Endothelial cell of hepatic sinusoid (primary cell): ENCODE results near the gene MBD5.

Source experiments
- in situ Hi-C: cut with HindIII; loops from 2 replicates; pipeline ENCODE4 v1.10.0; 2017; ENCODE audit warnings: low sequenced_read_pairs

The MBD5 gene

DNA sequence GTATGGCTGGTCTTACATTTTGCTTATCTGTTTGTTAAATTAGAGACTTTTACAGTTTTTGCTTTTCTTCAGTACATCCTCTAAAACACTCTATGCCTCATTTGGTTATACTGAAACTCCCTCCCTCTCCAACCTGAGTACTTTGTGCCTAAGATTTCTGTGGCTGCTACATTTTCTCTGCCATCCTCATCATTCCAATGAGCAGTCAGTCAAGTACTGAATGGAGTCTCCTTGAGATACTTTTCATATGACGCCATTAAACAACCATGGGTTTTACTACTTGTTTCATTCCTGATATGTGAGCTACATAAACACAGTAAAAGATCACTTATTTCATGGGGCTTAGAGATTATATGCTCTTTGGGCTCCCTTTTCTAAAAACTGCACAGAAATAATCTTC is 427.0 kb downstream of the MBD5 start:
- in situ Hi-C loops = no loop called here

DNA sequence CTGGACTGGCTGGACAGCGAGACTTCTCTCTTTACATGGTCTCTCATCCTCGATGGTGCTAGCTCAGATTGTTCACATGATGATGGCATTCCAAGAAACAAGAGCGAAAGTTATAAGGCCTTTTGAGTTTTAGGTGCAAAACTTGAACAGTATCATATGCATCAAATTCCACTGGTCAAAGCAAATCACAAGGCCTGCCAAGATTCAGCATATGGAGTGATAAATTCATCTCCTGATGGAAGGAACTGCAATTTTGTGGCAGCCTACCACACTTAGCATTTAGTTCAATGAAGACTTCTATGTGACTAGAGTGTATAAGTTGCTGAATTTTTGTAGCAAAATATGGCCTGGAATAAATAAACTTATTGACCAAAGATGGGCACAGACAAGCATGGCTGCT is 429.6 kb downstream of the MBD5 start:
- in situ Hi-C loops = no loop called here

GRCh38 chr2:148451046-148451445 is 430.2 kb downstream of the MBD5 start:
- in situ Hi-C loops = no loop called here

DNA sequence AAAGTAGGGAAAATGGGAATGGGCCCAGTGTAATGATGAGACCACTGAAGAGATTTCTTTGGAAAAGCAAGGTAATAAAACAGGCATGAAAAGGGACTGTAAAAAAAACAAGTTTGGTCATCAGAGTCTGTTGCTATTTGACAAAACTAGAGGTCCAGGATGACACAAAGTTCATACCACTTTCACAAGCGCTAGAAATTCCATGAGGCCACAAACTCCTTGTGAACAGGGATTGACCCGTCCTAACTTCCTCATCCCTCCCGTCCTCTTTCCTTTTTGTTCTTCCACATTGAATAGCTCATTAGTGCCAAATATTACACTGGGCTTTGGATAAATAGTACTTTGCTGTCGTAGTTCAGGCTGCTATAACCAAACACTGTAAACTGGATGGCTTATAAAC is 434.9 kb downstream of the MBD5 start:
- in situ Hi-C loops = no loop called here

GRCh38 chr2:148458171-148458570 is 437.3 kb downstream of the MBD5 start:
- in situ Hi-C loops = no loop called here

DNA sequence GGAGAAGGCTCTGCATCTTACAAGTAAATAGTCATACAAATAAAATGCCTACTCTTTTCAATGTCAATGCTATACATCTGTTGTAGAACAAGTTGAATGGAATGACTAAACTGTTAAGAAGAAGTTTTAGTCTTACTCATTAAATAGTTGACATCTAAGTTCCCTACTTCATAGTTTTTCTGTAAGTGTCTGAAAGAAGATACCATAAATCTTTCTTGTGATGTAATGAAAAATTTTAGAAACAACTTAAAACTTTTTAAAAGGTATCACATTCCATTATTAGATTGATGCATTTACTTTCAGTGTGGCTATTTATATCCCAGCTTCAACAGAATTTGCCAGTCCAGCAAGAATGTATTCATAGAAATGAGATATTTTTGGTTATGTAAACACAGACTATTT is 438.5 kb downstream of the MBD5 start:
- in situ Hi-C loops = no loop called here

DNA sequence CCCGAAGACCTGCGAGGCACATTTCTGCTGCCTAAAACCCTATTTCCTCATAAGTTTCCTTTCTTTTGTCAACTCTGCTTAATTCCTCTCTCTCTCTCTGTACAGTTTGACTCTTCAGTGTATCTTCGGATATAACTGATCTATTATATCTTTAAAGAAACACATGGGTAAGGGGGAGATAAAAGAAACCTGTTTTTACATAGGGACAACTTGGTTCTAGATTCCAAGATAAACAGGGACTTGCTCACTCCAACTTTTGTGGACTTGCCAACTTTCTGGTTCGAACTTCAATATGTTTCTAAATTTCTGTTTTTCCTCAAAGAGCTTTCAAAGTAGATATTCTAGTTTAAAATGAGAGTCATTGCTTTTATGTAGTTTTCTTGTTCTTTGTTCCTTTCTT is 441.0 kb downstream of the MBD5 start:
- in situ Hi-C loops = no loop called here

DNA sequence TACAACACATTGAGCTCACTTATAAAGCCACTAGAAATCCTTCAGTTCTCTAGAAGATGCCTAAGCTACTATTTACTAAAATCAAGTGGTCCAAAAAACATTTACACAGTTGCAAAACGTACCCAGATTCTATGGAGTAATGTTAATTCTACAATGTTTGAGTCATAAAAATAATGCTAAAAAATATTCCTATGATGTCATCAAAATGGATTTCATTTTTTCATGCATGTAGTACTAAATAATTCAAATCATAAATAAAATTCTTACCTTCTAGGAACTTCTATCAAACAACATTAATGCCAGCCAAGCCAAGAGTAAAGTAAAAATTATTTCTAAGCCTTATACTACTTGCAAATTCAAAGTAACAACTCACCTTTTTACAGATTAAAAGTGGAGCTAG is 454.7 kb downstream of the MBD5 start:
- in situ Hi-C loops = no loop called here

DNA sequence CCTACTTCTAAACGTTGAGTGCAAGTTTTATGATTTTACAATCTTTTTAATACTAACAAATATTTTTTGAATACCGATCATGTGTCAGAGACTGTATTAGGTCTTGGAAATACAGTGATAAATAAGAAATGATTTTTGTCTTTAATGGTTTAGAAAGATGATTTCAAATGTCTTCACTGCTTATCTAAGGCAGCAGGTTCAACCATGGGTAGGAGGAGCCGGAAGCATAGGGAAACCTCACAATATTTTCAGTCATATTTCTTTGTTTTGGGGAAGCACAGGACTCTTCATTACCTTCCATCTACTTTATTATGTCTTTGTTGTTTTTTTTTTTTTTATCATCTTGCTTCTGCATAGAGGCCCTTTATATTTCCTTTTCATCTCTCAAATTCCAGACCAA is 458.5 kb downstream of the MBD5 start:
- in situ Hi-C loops = no loop called here

DNA sequence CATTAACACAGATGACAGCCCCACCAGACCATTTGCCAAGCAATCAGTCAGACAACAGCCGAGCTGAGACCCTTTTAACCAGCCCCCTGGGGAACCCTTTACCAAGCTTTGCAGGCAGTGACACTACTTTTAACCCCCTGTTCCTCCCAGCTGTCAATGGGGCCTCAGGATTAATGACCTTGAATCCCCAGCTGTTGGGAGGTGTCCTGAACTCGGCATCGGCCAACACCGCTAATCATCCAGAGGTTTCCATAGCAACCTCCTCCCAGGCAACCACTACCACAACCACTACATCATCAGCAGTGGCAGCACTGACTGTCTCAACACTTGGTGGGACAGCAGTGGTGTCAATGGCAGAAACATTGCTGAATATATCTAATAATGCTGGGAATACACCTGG is 462.8 kb downstream of the MBD5 start:
- in situ Hi-C loops = no loop called here

- in situ Hi-C loops = no loop called here
Observed at GRCh38 chr2:148484066-148484465, 463.2 kb downstream of the MBD5 start.

DNA sequence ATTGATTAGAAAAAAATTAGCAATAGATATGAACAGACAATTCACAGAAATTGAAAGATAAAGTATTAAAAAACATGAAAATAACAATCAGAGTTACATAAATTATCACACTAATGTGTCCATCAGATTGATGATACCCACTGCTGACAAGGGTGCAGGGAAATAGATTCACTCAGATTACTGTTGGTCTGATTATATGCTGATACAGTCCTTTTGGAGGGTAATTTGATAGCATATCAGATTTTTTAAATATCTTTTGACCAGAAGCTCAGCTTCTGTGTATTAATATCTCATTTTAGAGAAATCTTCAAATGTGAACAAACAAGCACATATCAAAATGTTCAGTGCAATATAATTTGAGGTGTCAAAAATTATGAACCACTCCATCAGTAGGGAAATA is 465.8 kb downstream of the MBD5 start:
- in situ Hi-C loops = no loop called here

DNA sequence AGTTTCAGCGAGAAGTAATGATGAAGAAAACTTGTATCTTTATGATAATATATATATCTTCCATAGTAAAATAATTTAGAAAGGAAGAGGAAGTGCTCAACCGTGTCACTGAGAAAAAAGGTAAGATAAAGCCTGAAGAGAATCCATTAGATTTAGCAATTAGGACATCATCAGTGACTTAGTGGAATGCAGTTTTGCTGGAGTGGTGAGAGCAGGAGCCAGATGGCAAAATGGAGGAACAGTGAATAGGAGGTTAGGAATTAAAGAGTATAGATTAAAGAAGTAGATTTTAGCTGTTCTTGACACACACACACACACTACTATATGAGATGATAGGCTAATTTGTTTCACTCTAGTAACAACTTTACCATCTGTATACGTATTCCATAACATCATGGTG is 466.5 kb downstream of the MBD5 start:
- in situ Hi-C loops = no loop called here

DNA sequence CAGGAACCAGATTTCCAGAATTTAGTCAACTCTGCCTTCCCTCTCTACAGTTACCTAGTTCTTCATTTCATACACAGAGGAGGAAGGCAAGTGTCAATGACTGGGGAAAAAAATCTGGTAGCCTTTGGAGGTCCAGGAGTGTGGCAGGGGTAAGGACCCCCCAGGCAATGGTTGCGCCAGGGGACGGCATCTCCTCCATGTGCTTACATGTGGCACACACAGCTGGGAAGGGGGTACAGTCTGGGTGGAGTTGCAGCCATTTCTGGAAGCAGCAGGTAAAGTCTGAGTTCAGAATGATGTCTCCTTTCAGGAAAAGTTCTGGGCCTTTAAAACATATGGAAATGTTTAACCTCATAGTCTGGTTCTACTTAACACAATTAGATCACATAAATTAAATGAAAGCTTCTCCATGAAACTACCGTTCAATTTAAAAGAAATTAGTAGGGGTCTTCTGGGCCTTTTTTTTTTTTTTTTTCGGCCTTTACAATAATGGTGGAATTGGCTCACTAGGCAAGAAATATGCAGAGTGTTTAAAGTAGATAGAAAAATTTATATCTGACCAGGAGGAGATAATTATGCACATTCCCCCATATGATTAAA is 470.0 kb downstream of the MBD5 start:
- in situ Hi-C loops = no loop called here

DNA sequence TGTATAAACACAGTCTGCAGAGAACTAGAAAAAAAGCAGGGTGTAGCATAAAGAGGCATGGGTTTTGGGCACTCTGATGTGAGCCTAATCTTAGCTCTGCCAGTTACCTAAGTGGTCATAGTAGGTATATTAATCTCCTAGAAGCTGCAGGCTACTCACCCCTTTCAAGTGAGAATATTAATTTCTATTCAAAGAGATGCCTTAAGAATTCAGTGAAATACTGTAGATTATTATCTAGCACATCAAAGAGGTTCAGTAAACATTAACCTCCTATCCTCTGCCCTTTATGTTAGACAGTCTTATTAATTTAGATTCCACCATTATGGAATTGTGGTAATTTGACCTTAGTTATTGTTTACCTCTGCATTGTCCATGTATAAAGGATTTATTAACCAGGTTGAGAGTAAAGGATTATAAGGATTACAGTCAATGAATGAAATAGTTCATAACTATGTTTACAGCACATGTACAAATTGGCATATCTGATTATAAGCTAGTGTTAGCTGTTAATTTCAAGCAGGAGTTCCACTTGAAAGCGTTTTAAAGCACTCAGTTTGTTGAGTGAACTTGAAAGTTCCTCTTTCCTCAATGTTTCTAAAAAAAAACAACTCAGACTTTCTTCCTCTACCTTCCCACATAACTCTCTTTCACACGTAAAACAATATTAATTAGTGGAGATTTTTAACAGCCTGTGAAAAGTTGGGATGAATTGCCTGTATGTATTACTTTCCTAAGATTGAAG is 473.1 kb downstream of the MBD5 start:
- in situ Hi-C loops = no loop called here

GRCh38 chr2:148495586-148495985 is 474.7 kb downstream of the MBD5 start:
- in situ Hi-C loops = no loop called here

GRCh38 chr2:148501545-148501944 is 480.7 kb downstream of the MBD5 start:
- in situ Hi-C loops = no loop called here

- in situ Hi-C loops = no loop called here
Observed at GRCh38 chr2:148503516-148503915, 482.6 kb downstream of the MBD5 start.

GRCh38 chr2:148507970-148508369 is 487.1 kb downstream of the MBD5 start:
- in situ Hi-C loops = no loop called here

- in situ Hi-C loops = no loop called here
Observed at GRCh38 chr2:148508878-148509287, 488.0 kb downstream of the MBD5 start.

DNA sequence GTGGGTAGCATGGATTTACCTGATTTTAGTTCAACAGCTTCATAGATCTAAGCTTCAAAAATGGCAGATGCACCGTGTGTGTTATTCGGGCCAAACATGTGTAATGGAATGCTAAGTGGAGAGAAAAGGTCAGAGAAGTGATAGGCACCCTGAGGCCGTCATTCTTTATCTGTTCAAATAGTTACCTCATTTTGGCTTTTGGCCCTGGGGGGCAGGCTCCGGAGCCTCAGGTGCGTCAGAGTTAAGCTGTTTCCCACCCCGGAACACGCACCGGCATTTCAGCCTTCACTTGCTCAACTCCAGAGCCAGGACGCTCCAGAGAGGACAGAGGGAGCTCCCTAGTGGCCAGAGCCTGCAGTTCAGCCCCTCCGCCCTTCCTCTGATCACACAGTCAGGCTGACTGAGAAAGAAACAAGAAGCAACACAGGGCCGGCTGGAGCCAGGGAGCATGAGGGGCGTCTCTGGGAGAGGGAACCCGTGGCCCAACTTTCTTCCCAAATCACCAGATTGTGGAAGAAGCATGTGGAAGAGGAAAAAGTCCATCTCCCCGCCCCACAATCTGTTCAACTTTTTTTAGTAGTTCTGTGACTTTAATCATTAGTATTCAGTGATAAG is 488.5 kb downstream of the MBD5 start:
- in situ Hi-C loops = no loop called here

DNA sequence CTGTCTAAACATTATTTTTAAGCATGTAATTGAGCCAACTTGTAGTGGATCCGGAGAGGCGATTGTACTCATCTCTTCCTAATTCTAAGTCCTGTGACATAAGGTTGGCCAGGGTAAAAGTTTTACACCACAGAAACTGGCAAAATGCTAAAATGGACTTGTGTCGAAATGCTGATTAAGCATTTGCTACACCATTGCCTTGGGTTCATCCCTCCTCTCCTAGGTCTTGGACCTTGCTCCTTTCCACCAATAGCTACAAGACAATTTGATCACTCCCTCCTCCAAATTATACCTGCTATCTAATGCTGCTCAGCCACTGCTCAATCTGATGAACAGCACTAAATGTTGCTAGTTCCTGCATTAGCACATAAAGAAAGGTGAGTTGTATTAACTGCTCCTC is 491.0 kb downstream of the MBD5 start:
- in situ Hi-C loops = no loop called here
